Astrocyte (in vitro differentiated cells and primary cell): Measurements from ENCODE around the gene RAB4A.

Experiments
- EZH2 ChIP-seq: IDR thresholded peaks from 2 replicates; pipeline ENCODE4 v1.6.1; 2012; ENCODE audit warnings: mild to moderate bottlenecking, low read length, inconsistent platforms; ENCODE audit not compliant: insufficient read depth
- TF ChIP-seq, protein P1 (sequence below): IDR thresholded peaks from 2 replicates; pipeline ENCODE4 v1.5.1; 2011; ENCODE audit warnings: low read depth, mild to moderate bottlenecking, inconsistent platforms, low read length, moderate library complexity; ENCODE audit not compliant: insufficient read depth

DNA sequence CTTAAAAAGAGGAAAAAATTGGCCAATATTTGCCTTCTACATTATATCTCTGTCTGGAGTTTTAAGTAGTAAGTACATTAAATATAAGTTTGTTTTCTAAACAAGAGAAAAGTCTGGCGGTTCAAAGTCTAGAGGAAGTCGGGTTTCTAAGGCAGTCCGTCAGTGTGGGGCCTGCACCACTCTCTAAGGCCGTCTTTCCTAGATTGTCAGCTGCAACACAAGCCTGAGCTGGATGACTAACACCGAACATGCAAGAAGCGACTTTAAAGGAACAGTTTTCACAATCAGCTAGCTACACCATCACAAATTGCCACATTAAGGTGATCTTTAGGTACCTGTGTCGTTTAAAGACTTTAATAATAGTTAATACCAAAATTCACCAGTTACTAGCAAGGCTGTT is 52.3 kb downstream of the RAB4A start:
- TF ChIP-seq, protein P1, sequence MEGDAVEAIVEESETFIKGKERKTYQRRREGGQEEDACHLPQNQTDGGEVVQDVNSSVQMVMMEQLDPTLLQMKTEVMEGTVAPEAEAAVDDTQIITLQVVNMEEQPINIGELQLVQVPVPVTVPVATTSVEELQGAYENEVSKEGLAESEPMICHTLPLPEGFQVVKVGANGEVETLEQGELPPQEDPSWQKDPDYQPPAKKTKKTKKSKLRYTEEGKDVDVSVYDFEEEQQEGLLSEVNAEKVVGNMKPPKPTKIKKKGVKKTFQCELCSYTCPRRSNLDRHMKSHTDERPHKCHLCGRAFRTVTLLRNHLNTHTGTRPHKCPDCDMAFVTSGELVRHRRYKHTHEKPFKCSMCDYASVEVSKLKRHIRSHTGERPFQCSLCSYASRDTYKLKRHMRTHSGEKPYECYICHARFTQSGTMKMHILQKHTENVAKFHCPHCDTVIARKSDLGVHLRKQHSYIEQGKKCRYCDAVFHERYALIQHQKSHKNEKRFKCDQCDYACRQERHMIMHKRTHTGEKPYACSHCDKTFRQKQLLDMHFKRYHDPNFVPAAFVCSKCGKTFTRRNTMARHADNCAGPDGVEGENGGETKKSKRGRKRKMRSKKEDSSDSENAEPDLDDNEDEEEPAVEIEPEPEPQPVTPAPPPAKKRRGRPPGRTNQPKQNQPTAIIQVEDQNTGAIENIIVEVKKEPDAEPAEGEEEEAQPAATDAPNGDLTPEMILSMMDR: no peak
- TF ChIP-seq EZH2: no peak
